Omental fat pad (tissue), 4 donors: ENCODE data around the gene WWC1. TPM values are rescaled to one million over a fixed set of nuclear protein-coding genes. Genes with fewer than 3 reads are reported as not detected.
A peak's percentile ranks its signal among the peaks of the same experiment; 100 is the strongest.

Experiments
- ATAC-seq: fragments of 150-250 bp; one replicate; pipeline ENCODE4 v1.9.1; 2016; ENCODE audit warnings: mild to moderate bottlenecking, moderate library complexity; ENCODE audit not compliant: low FRiP score
- DNase-seq: peaks from one replicate; pipeline ENCODE4 v3.0.0-alpha.2; 2019; ENCODE audit warnings: low spot score
- CTCF ChIP-seq, 3 donors: fragments of 450-650 bp; IDR thresholded peaks; one replicate each; pipeline ENCODE4 v1.5.1; 2016 to 2017; ENCODE audit warnings: antibody characterized with exemption in 3 of 3, mild to moderate bottlenecking in 3 of 3, moderate library complexity in 2 of 3
- total RNA-seq, 4 donors: library from RNA; depleted of rRNA; stranded (reverse); fragments of >200 nt; gene quantifications; one replicate each; pipeline ENCODE4 v1.1.0, GENCODE V29; 2016

Gene WWC1
- total RNA-seq, 4 donors from 2014 or later = 0.63 to 92.6 (median 21.0) TPM

GRCh38 chr5:168261227-168261571, 30.2 kb upstream of the WWC1 start:
- no peak for TF ChIP-seq CTCF (IDR thresholded peaks at IDR 0.05)
- no peak for DNase-seq
- ATAC-seq = peak; percentile 21

- ATAC-seq = no peak
- no peak for TF ChIP-seq CTCF (IDR thresholded peaks at IDR 0.05)
- DNase-seq = no peak
Measured at GRCh38 chr5:168262042-168262743, 29.3 kb upstream of the WWC1 start.

- ATAC-seq (no peak), DNase-seq (no peak)
- no peak for TF ChIP-seq CTCF (IDR thresholded peaks at IDR 0.05)
Measured at GRCh38 chr5:168263121-168263520, 28.3 kb upstream of the WWC1 start.

- DNase-seq (no peak), ATAC-seq (no peak)
- TF ChIP-seq CTCF (IDR thresholded peaks at IDR 0.05) = no peak
Measured at GRCh38 chr5:168266016-168266415, 25.4 kb upstream of the WWC1 start.

- ATAC-seq (peak; percentile 92), DNase-seq (peak; percentile 75)
- TF ChIP-seq CTCF (IDR thresholded peaks at IDR 0.05) = peak in 1 of 3 donors; percentile 61
Measured at GRCh38 chr5:168268949-168269936, 22.2 kb upstream of the WWC1 start.

- DNase-seq = no peak
- ATAC-seq = peak; percentile 20
- TF ChIP-seq CTCF (IDR thresholded peaks at IDR 0.05) = no peak
Measured at GRCh38 chr5:168269937-168270330, 21.5 kb upstream of the WWC1 start.
